Tibial nerve (tissue), 3 donors: ENCODE results near the gene C11orf71.

Experiments used
- CTCF ChIP-seq, 5 experiments: fragments of 200-600 bp in 3 of 5; fragments of 450-650 bp in 2 of 5; sonication (generic) in 3 of 5; IDR thresholded peaks; one replicate each; pipeline ENCODE4 v1.5.1; 2016 to 2019; ENCODE audit warnings: antibody characterized with exemption in 5 of 5, mild to moderate bottlenecking in 3 of 5, moderate library complexity in 2 of 5
- POLR2A ChIP-seq, 2 donors: fragments of 450-650 bp; IDR thresholded peaks; one replicate each; pipeline ENCODE4 v1.6.1; 2017; ENCODE audit warnings: antibody characterized with exemption in 2 of 2, mild to moderate bottlenecking in 2 of 2, moderate library complexity in 2 of 2

GRCh38 chr11:114416441-114416961 lies 16.2 kb upstream of the C11orf71 start:
- TF ChIP-seq CTCF (IDR thresholded peaks at IDR 0.05) (no peak), POLR2A (IDR thresholded peaks at IDR 0.05) (no peak)
